ENCODE results near the gene FTL. TPM values are rescaled to one million over a fixed set of nuclear protein-coding genes. Genes with fewer than 3 reads are reported as not detected.

Gene FTL
- total and polyA plus RNA-seq, 5 donors from 2014 or later: 575 to 5,675 (median 4,460) TPM

- peaks cover 8% of the 10 kb centered on the region for H3K36me3 ChIP-seq (ENCODE audit: control insufficient read depth, insufficient read depth, low read length)
- H3K27me3 ChIP-seq (ENCODE audit: control insufficient read depth, insufficient read depth, low read length): no peaks in the 10 kb centered on the region
- no peak for ATAC-seq (ENCODE audit: low read depth in 2 of 2)
- no peak overlapping the region for H3K4me3 ChIP-seq (ENCODE audit: low read depth, low read length)
- H3K9me3 ChIP-seq (ENCODE audit: control insufficient read depth in 2 of 2, low read length in 2 of 2): no peaks in the 10 kb centered on the region
- H3K27ac ChIP-seq (ENCODE audit: insufficient read depth, low read length, poor library complexity, severe bottlenecking): no peak overlapping the region
- Mint-ChIP-seq H3K4me3 (peak overlapping the region in 2 of 4 donors; percentile 69 to 85), H3K36me3 (peaks cover 12% of the 10 kb centered on the region), H3K27me3 (peaks cover 5% of the 10 kb centered on the region), H3K4me1 (peaks cover 0 to 54% (median 33%) of the 10 kb centered on the region in 4 donors), H3K9me3 (no peaks in the 10 kb centered on the region), H3K27ac (peak overlapping the region in 1 of 3 donors; percentile 32)
- H3K4me1 ChIP-seq (ENCODE audit: control insufficient read depth, insufficient read depth, low read length, poor library complexity, severe bottlenecking): peaks cover 33% of the 10 kb centered on the region
- no peak for DNase-seq
Measured at GRCh38 chr19:48958006-48958405, 7.1 kb upstream of the FTL start.

DNA sequence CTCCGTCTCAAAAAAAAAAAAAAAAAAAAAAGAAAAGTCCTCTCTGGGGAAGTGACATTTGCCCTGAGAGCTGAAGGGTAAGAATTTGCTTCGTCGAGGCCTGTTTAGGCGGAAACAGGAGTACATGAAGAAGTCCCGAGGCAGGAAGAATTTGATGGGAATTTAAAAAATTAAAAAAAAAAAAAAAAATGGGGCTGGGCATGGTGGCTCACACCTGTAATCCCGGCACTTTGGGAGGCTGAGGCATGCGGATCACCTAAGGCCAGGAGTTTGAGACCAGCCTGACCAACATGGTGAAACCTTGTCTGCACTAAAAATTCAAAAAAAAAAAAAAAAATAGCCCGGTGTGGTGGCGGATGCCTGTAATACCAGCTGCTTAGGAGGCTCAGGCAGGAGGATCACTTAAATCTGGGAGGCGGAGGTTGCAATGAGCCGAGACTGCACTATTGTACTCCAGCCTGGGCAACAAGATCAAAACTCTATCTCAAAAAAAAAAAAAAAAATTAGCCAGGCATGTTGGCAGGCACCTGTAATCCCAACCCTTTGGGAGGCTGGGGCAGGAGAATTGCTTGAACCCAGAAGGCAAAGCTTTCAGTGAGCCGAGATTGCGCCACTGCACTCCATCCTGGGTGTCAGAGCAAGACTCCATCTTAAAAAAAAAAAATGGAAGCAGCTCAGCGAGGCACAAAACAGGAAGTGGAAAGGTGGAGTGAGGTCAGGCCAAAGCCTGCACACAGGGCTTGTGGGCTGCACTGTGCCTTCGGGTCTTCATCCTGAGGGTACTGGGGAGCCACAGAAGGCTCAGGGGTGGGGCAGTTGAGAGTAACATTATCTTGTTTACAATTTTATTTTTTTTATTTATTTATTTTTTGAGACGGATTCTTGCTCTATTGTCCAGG lies 5.5 kb upstream of the FTL start:
- Histone ChIP-seq H3K4me1 (ENCODE audit: control insufficient read depth, insufficient read depth, low read length, poor library complexity, severe bottlenecking) (peaks cover 45% of the 10 kb centered on the region), H3K27ac (ENCODE audit: insufficient read depth, low read length, poor library complexity, severe bottlenecking) (no peak overlapping the region), H3K36me3 (ENCODE audit: control insufficient read depth, insufficient read depth, low read length) (peaks cover 8% of the 10 kb centered on the region), H3K4me3 (ENCODE audit: low read depth, low read length) (no peak overlapping the region), H3K9me3 (ENCODE audit: control insufficient read depth in 2 of 2, low read length in 2 of 2) (no peaks in the 10 kb centered on the region), H3K27me3 (ENCODE audit: control insufficient read depth, insufficient read depth, low read length) (no peaks in the 10 kb centered on the region)
- H3K27me3 Mint-ChIP-seq: peaks cover 2% of the 10 kb centered on the region
- H3K4me1 Mint-ChIP-seq: peaks cover 4 to 64% (median 43%) of the 10 kb centered on the region in 4 donors
- DNase-seq: peak in 1 of 3 donors; percentile 61
- H3K9me3 Mint-ChIP-seq: no peaks in the 10 kb centered on the region
- H3K36me3 Mint-ChIP-seq: peaks cover 12% of the 10 kb centered on the region
- H3K27ac Mint-ChIP-seq: no peak overlapping the region
- no peak for ATAC-seq (ENCODE audit: low read depth in 2 of 2)
- peak overlapping the region in 1 of 4 donors; percentile 65 for H3K4me3 Mint-ChIP-seq

DNA sequence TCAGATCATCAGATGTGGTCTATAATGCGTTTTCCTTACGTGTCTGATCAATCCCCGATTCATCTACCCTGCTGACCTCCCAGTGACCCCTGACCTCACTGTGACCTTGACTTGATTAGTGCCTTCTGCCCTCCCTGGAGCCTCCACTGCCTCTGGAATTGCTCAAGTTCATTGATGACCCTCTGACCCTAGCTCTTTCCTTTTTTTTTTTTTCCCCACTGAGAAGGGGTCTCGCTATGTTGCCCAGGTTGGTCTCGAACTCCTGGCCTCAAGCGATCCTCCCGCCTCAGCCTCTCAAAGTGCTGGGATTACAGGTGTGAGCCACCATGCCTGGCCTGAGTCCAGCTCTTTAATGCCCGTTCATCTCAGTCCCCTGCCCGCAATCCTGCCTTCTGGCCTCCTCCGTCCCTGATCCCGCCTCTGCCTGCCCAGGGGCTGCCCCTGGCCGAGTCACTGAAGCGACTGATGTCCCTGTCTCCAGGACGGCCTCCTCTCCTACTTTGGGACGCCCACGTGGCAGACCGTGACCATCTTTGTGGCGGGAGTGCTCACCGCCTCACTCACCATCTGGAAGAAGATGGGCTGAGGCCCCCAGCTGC lies 4.0 kb upstream of the FTL start:
- no peak overlapping the region for H3K27ac ChIP-seq (ENCODE audit: insufficient read depth, low read length, poor library complexity, severe bottlenecking)
- DNase-seq (no peak), ATAC-seq (ENCODE audit: low read depth in 2 of 2) (no peak)
- no peaks in the 10 kb centered on the region for H3K9me3 ChIP-seq (ENCODE audit: control insufficient read depth in 2 of 2, low read length in 2 of 2)
- no peaks in the 10 kb centered on the region for H3K9me3 Mint-ChIP-seq
- peaks cover 15% of the 10 kb centered on the region for H3K36me3 Mint-ChIP-seq
- peaks cover 4 to 68% (median 48%) of the 10 kb centered on the region in 4 donors for H3K4me1 Mint-ChIP-seq
- peaks cover 47% of the 10 kb centered on the region for H3K4me1 ChIP-seq (ENCODE audit: control insufficient read depth, insufficient read depth, low read length, poor library complexity, severe bottlenecking)
- H3K4me3 ChIP-seq (ENCODE audit: low read depth, low read length): no peak overlapping the region
- peak overlapping the region in 2 of 3 donors; percentile 20 to 98 for H3K27ac Mint-ChIP-seq
- no peaks in the 10 kb centered on the region for H3K27me3 ChIP-seq (ENCODE audit: control insufficient read depth, insufficient read depth, low read length)
- H3K36me3 ChIP-seq (ENCODE audit: control insufficient read depth, insufficient read depth, low read length): peaks cover 7% of the 10 kb centered on the region
- peak overlapping the region in 2 of 4 donors; percentile 33 to 84 for H3K4me3 Mint-ChIP-seq
- H3K27me3 Mint-ChIP-seq: peaks cover 7% of the 10 kb centered on the region

- Histone ChIP-seq H3K9me3 (ENCODE audit: control insufficient read depth in 2 of 2, low read length in 2 of 2) (no peaks in the 10 kb centered on the region), H3K4me1 (ENCODE audit: control insufficient read depth, insufficient read depth, low read length, poor library complexity, severe bottlenecking) (peaks cover 50% of the 10 kb centered on the region), H3K27me3 (ENCODE audit: control insufficient read depth, insufficient read depth, low read length) (no peaks in the 10 kb centered on the region), H3K27ac (ENCODE audit: insufficient read depth, low read length, poor library complexity, severe bottlenecking) (peak overlapping the region; percentile 82), H3K36me3 (ENCODE audit: control insufficient read depth, insufficient read depth, low read length) (peaks cover 9% of the 10 kb centered on the region), H3K4me3 (ENCODE audit: low read depth, low read length) (no peak overlapping the region)
- Mint-ChIP-seq H3K4me1 (peaks cover 4 to 70% (median 48%) of the 10 kb centered on the region in 4 donors), H3K9me3 (no peaks in the 10 kb centered on the region), H3K36me3 (peaks cover 12% of the 10 kb centered on the region), H3K27ac (peak overlapping the region; percentile 79 to 98 (median 86)), H3K4me3 (peak overlapping the region; percentile 37 to 84 (median 63)), H3K27me3 (peaks cover 7% of the 10 kb centered on the region)
- no peak for DNase-seq
- ATAC-seq (ENCODE audit: low read depth in 2 of 2): no peak
Measured at GRCh38 chr19:48961673-48962028, 3.5 kb upstream of the FTL start.

DNA sequence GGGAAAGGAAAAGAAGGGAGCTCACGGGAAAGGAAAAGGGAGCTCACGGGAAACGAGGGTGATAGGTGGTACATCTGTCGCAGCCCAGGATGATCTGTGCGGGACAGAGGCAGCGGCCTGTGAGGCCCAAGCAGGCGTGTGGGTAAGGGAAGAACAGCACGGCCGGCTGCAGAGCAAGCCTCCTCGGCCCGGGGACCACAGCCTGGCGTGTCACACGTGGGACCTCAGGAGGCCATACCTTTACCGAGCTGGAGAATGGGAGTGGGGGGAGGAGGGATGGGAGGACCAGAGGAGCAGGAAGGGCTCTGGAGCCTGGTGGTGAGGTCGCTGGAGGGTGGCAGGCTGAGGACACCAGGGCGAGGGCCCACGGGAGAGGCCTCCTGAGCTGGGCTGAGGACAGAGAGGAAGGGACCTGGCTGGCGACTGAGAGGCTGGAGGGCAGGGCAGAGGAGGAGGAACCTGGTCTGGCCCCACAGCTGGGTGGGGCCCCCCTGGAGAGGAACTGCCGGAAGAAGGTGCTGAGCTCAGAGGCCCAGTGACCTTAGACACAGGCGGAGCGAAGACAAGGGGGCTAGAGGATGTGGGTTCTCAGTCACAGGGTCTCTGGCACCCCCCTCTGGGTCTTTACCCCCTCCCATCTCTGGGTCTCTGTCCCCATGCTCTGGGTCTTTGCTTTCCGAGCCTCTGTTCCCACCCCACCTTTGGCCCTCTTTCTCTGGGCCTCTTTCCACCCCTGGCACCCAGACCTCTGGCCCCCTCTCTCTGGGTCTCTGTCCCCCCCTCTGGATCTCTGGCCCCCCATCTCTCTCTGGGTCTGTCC lies 2.9 kb upstream of the FTL start:
- Histone ChIP-seq H3K4me1 (ENCODE audit: control insufficient read depth, insufficient read depth, low read length, poor library complexity, severe bottlenecking) (peaks cover 52% of the 10 kb centered on the region), H3K27me3 (ENCODE audit: control insufficient read depth, insufficient read depth, low read length) (no peaks in the 10 kb centered on the region), H3K27ac (ENCODE audit: insufficient read depth, low read length, poor library complexity, severe bottlenecking) (peak overlapping the region; percentile 82), H3K36me3 (ENCODE audit: control insufficient read depth, insufficient read depth, low read length) (peaks cover 14% of the 10 kb centered on the region), H3K4me3 (ENCODE audit: low read depth, low read length) (no peak overlapping the region), H3K9me3 (ENCODE audit: control insufficient read depth in 2 of 2, low read length in 2 of 2) (no peaks in the 10 kb centered on the region)
- peak overlapping the region; percentile 47 to 84 (median 66) for H3K4me3 Mint-ChIP-seq
- ATAC-seq (ENCODE audit: low read depth in 2 of 2): peak in 1 of 2 donors; percentile 23
- H3K36me3 Mint-ChIP-seq: peaks cover 9% of the 10 kb centered on the region
- H3K27ac Mint-ChIP-seq: peak overlapping the region; percentile 79 to 98 (median 86)
- DNase-seq: peak in 1 of 3 donors; percentile 78
- H3K27me3 Mint-ChIP-seq: peaks cover 7% of the 10 kb centered on the region
- H3K9me3 Mint-ChIP-seq: no peaks in the 10 kb centered on the region
- peaks cover 4 to 73% (median 44%) of the 10 kb centered on the region in 4 donors for H3K4me1 Mint-ChIP-seq

DNA sequence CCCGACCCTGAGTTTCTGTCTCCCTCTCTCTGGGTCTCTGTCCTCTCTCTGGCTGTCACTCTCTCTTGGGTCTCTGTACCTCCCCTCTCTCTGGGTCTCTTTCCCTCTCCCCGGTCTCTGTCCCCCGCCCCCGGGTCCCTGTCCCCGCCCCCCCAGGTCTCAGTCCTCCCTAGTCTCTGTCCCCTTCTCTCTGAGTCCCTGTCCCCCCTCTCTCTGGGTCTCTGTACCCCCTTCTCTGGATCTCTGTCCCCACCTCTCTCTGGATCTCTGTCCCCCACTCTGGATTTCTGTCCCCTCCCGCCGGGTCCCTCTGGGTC lies 2.3 kb upstream of the FTL start:
- H3K27me3 ChIP-seq (ENCODE audit: control insufficient read depth, insufficient read depth, low read length): no peaks in the 10 kb centered on the region
- Mint-ChIP-seq H3K27ac (peak overlapping the region; percentile 79 to 98 (median 95)), H3K27me3 (peaks cover 7% of the 10 kb centered on the region), H3K36me3 (peaks cover 4% of the 10 kb centered on the region), H3K9me3 (no peaks in the 10 kb centered on the region), H3K4me3 (peak overlapping the region in 3 of 4 donors; percentile 22 to 99 (median 79)), H3K4me1 (peaks cover 4 to 72% (median 39%) of the 10 kb centered on the region in 4 donors)
- peaks cover 52% of the 10 kb centered on the region for H3K4me1 ChIP-seq (ENCODE audit: control insufficient read depth, insufficient read depth, low read length, poor library complexity, severe bottlenecking)
- peaks cover 17% of the 10 kb centered on the region for H3K36me3 ChIP-seq (ENCODE audit: control insufficient read depth, insufficient read depth, low read length)
- H3K4me3 ChIP-seq (ENCODE audit: low read depth, low read length): no peak overlapping the region
- DNase-seq (no peak), ATAC-seq (ENCODE audit: low read depth in 2 of 2) (no peak)
- peak overlapping the region; percentile 82 for H3K27ac ChIP-seq (ENCODE audit: insufficient read depth, low read length, poor library complexity, severe bottlenecking)
- H3K9me3 ChIP-seq (ENCODE audit: control insufficient read depth in 2 of 2, low read length in 2 of 2): no peaks in the 10 kb centered on the region

- no peaks in the 10 kb centered on the region for H3K9me3 Mint-ChIP-seq
- H3K9me3 ChIP-seq (ENCODE audit: control insufficient read depth in 2 of 2, low read length in 2 of 2): no peaks in the 10 kb centered on the region
- no peak for ATAC-seq (ENCODE audit: low read depth in 2 of 2)
- H3K36me3 Mint-ChIP-seq: peaks cover 8% of the 10 kb centered on the region
- H3K4me3 Mint-ChIP-seq: peak overlapping the region; percentile 99 to 100 (median 99)
- peak overlapping the region; percentile 61 for H3K4me3 ChIP-seq (ENCODE audit: low read depth, low read length)
- peaks cover 4 to 67% (median 37%) of the 10 kb centered on the region in 4 donors for H3K4me1 Mint-ChIP-seq
- DNase-seq: peak in 2 of 3 donors; percentile 47 to 67
- peak overlapping the region; percentile 82 for H3K27ac ChIP-seq (ENCODE audit: insufficient read depth, low read length, poor library complexity, severe bottlenecking)
- peaks cover 16% of the 10 kb centered on the region for H3K36me3 ChIP-seq (ENCODE audit: control insufficient read depth, insufficient read depth, low read length)
- peak overlapping the region; percentile 94 to 98 (median 95) for H3K27ac Mint-ChIP-seq
- H3K4me1 ChIP-seq (ENCODE audit: control insufficient read depth, insufficient read depth, low read length, poor library complexity, severe bottlenecking): peaks cover 52% of the 10 kb centered on the region
- H3K27me3 Mint-ChIP-seq: peaks cover 7% of the 10 kb centered on the region
- no peaks in the 10 kb centered on the region for H3K27me3 ChIP-seq (ENCODE audit: control insufficient read depth, insufficient read depth, low read length)
Measured at GRCh38 chr19:48963371-48964204, 1.5 kb upstream of the FTL start.

Measured in CD4-positive, CD25-positive, alpha-beta regulatory T cell (primary cell).